Kidney (tissue), 14 donors: ENCODE results near the gene COP1. TPM values are rescaled to one million over a fixed set of nuclear protein-coding genes. Genes with fewer than 3 reads are reported as not detected.

Source experiments
- DNase-seq, 5 donors: peaks; one replicate each; pipeline ENCODE4 v3.0.0-alpha.2; 2013 to 2020
- FAIRE-seq: peaks from 2 replicates; lab custom pipeline; 2012; peaks lifted over from hg19 to GRCh38; lab: Jason Lieb, UNC
- H3K27ac ChIP-seq, 2 donors: one replicate each; pipeline ENCODE4 v1.7.0; 2013; ENCODE audit warnings: low read depth in 2 of 2, low read length in 2 of 2, inconsistent platforms in 1 of 2
- H3K27me3 ChIP-seq: one replicate; pipeline ENCODE4 v1.7.1; 2013; ENCODE audit warnings: low read length, inconsistent platforms; ENCODE audit not compliant: control insufficient read depth, insufficient read depth
- H3K36me3 ChIP-seq, 3 donors: one replicate each; pipeline versions ENCODE4 v1.7.0 to v1.7.1; 2013; ENCODE audit warnings: low read length in 3 of 3, control low read depth in 1 of 3, inconsistent platforms in 1 of 3; ENCODE audit not compliant: insufficient read depth in 3 of 3, control insufficient read depth in 2 of 3
- H3K4me1 ChIP-seq, 3 donors: one replicate each; pipeline versions ENCODE4 v1.7.0 to v1.7.1; 2013; ENCODE audit warnings: low read length in 3 of 3, inconsistent platforms in 1 of 3, low read depth in 1 of 3; ENCODE audit not compliant: control insufficient read depth in 2 of 3, insufficient read depth in 2 of 3
- H3K4me3 ChIP-seq, 3 donors: one replicate each; pipeline versions ENCODE4 v1.7.0 to v1.8.1; 2013; ENCODE audit warnings: low read length in 3 of 3, control low read depth in 1 of 3, inconsistent platforms in 1 of 3
- H3K9ac ChIP-seq, 3 donors: one replicate each; pipeline versions ENCODE4 v1.7.0 to v1.7.1; 2013; ENCODE audit warnings: low read length in 3 of 3, control low read depth in 1 of 3, inconsistent platforms in 1 of 3
- H3K9me3 ChIP-seq, 3 donors: one replicate each; pipeline versions ENCODE4 v1.7.0 to v1.7.1; 2013; ENCODE audit warnings: low read length in 3 of 3, control low read depth in 1 of 3, inconsistent platforms in 1 of 3; ENCODE audit not compliant: control insufficient read depth in 2 of 3, insufficient read depth in 1 of 3
- intact Hi-C: fragments of 100-400 bp; cut with DNase I; formaldehyde crosslinking; loops from one replicate; pipeline ENCODE4 v1.11.1; 2022
- polyA plus RNA-seq: library from polyadenylated mRNA; stranded (reverse); fragments of 350-450 nt; fragmentation: Illumina TruSeq; extraction: RNeasy Lipid Tissue Mini Kit (QIAGEN cat#74804); gene quantifications from one replicate; pipeline ENCODE4 v1.2.3, GENCODE V29; 2014; ENCODE audit warnings: low read depth, low replicate concordance; ENCODE audit not compliant: insufficient read depth
- total RNA-seq: library from RNA; stranded (reverse); fragmentation: NEBNext Ultra II Directional; extraction: Animal tissue kit (Norgen Biotek cat#: 25700); gene quantifications from one replicate; pipeline ENCODE4 v1.2.1, GENCODE V29; 2021
- TF ChIP-seq, protein P1 (sequence below): IDR thresholded peaks from 3 replicates; pipeline ENCODE4 v1.5.1; 2012; ENCODE audit warnings: mild to moderate bottlenecking, moderate library complexity, borderline replicate concordance; ENCODE audit not compliant: insufficient read depth; ENCODE audit errors: extremely low read depth
- donor health status: control.
- donor health status: control.
- donor health status: control.
- donor health status: control.
- donor health status: control.
- donor health status: DM: yes; HTN: yes; CAD: no.
- donor health status: Normal renal cell carcinoma (clear cell type).

Gene COP1
- total and polyA plus RNA-seq, 2 donors from 2014 or later: 38.3 to 40.2 TPM

DNA sequence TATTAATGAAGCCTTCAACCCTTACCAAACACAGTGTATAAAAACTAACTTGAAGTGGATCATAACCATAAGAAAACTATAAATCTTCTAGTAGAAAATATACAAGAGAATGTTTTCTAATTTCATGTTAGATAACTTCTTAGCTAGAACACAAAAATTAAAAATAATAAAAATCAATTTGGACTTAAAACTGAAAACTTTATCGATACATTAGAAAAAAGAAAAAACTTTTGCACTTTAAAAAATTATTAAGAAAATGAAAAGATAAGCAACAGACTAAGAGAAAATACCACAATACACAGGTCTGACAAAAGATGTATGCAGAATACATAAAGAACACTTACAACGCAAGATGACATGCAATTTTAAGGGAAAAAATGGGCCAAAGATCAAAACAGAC is 8.7 kb downstream of the COP1 start:
- FAIRE-seq (peak; percentile 83), DNase-seq (no peak)
- Histone ChIP-seq H3K27ac (no peak overlapping the region), H3K27me3 (no peaks in the 10 kb centered on the region), H3K4me1 (no peaks in the 10 kb centered on the region), H3K4me3 (no peak overlapping the region), H3K9ac (no peak overlapping the region), H3K9me3 (no peaks in the 10 kb centered on the region), H3K36me3 (no peaks in the 10 kb centered on the region)
- TF ChIP-seq, protein P1, sequence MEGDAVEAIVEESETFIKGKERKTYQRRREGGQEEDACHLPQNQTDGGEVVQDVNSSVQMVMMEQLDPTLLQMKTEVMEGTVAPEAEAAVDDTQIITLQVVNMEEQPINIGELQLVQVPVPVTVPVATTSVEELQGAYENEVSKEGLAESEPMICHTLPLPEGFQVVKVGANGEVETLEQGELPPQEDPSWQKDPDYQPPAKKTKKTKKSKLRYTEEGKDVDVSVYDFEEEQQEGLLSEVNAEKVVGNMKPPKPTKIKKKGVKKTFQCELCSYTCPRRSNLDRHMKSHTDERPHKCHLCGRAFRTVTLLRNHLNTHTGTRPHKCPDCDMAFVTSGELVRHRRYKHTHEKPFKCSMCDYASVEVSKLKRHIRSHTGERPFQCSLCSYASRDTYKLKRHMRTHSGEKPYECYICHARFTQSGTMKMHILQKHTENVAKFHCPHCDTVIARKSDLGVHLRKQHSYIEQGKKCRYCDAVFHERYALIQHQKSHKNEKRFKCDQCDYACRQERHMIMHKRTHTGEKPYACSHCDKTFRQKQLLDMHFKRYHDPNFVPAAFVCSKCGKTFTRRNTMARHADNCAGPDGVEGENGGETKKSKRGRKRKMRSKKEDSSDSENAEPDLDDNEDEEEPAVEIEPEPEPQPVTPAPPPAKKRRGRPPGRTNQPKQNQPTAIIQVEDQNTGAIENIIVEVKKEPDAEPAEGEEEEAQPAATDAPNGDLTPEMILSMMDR: no peak
- intact Hi-C loops: no loop called here

DNA sequence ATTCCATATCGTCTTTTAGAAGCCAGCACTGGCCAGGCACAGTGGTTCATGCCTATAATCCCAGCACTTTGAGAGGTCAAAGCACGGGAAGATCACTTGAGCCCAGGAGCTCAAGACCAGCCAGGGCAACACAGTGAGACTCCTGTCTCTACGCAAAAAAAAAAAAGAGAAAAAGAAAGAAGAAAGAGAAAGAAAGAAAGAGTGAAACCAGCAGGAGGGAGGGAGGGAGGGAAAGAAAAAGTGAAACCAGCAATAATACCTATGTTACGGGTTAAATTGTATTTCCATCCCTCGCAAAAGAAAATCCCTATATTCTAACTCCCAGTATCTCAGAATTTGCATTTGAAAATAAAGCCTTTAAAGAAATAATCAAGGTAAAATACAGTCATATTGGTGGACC is 10.4 kb downstream of the COP1 start:
- FAIRE-seq (no peak), DNase-seq (no peak)
- Histone ChIP-seq H3K4me1 (peaks cover 0 to 3% (median 0%) of the 10 kb centered on the region in 3 donors), H3K27me3 (no peaks in the 10 kb centered on the region), H3K9me3 (no peaks in the 10 kb centered on the region), H3K36me3 (no peaks in the 10 kb centered on the region), H3K9ac (no peak overlapping the region), H3K27ac (no peak overlapping the region), H3K4me3 (no peak overlapping the region)
- TF ChIP-seq, protein P1: no peak
- intact Hi-C loops: no loop called here

DNA sequence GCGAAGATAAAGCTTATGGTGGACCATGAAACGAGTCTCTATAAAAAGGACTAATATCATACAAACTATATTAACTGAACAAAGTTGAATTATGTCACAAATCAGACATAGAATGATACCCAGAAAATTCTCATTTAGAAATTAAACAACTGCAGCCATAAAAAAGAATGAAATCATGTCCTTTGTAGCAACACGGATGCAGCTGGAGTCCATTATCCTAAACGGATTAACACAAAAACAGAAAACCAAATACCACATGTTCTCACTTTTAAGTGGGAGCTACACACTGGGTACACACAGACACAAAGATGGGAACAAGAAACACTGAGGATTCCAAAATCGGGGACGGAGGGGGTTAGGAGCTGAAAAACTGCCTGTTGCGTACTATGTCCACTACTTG is 11.5 kb downstream of the COP1 start:
- TF ChIP-seq, protein P1: no peak
- DNase-seq: no peak
- no peaks in the 10 kb centered on the region for H3K27me3 ChIP-seq
- H3K9ac ChIP-seq: no peak overlapping the region
- FAIRE-seq: no peak
- intact Hi-C loops: no loop called here
- no peaks in the 10 kb centered on the region for H3K36me3 ChIP-seq
- peaks cover 0 to 3% (median 0%) of the 10 kb centered on the region in 3 donors for H3K4me1 ChIP-seq
- no peaks in the 10 kb centered on the region for H3K9me3 ChIP-seq
- no peak overlapping the region for H3K4me3 ChIP-seq
- H3K27ac ChIP-seq: no peak overlapping the region

DNA sequence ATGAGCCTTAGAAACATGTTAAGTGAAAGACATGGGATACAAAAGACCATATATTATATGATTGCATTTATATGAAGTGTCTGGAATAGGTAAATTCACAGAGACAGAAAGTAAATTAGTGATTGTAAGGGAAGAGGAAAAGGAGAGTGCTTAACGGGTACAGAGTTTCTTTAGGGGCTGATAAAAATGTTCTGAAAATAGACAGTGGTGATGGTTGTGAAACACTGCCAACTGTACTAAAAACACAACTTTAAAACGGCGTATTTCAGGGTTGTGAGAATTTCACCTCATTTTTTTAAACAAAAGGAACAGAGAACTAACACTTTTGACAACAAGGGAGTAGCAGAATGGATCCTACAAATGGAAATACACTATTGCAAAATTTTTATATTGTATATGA is 13.4 kb downstream of the COP1 start:
- H3K27ac ChIP-seq: no peak overlapping the region
- H3K4me1 ChIP-seq: peaks cover 0 to 3% (median 0%) of the 10 kb centered on the region in 3 donors
- no peak for DNase-seq
- FAIRE-seq: no peak
- intact Hi-C loops: no loop called here
- H3K36me3 ChIP-seq: no peaks in the 10 kb centered on the region
- H3K9ac ChIP-seq: no peak overlapping the region
- H3K27me3 ChIP-seq: no peaks in the 10 kb centered on the region
- H3K9me3 ChIP-seq: no peaks in the 10 kb centered on the region
- TF ChIP-seq, protein P1: no peak
- no peak overlapping the region for H3K4me3 ChIP-seq
